Smooth muscle cell of bladder (primary cell): ENCODE data around the gene SLC38A8. TPM values are rescaled to one million over a fixed set of nuclear protein-coding genes. Genes with fewer than 3 reads are reported as not detected.

Experiments used
- total RNA-seq: library from RNA; depleted of rRNA; stranded (reverse); fragments of >200 nt; gene quantifications from 2 replicates; pipeline ENCODE4 v1.2.3, GENCODE V29; 2014

Gene SLC38A8
- total RNA-seq = not detected in 2 replicates

GRCh38 chr16:84042308-84042878 lies at the start of gene SLC38A8:
Gene SLC38A8, minus strand, starts transcription at chr16:84042795. Its CDS starts 638 bp downstream, at chr16:84042157.

GRCh38 chr16:83967838-83968305 lies 74.7 kb downstream of the SLC38A8 start, which contains the start of gene NECAB2:
Gene NECAB2, plus strand, starts transcription at chr16:83968244. Its CDS starts 405 bp downstream, at chr16:83968649.

Other genes starting within 250 kb of the SLC38A8 start
- gene HSBP1, start 234.8 kb downstream of the SLC38A8 start, total RNA-seq = 133 and 153 TPM in 2 replicates
- 3.3 and 4.6 TPM in 2 replicates for gene MLYCD, start 143.7 kb downstream of the SLC38A8 start, total RNA-seq
- gene OSGIN1, start 89.6 kb downstream of the SLC38A8 start, total RNA-seq = 1.7 and 2.5 TPM in 2 replicates
- 0.14 and 0.18 TPM in 2 replicates for gene NECAB2, start 74.6 kb downstream of the SLC38A8 start, total RNA-seq
- gene MBTPS1, start 74.1 kb upstream of the SLC38A8 start, total RNA-seq = 114 and 150 TPM in 2 replicates
- 16.2 and 20.8 TPM in 2 replicates for gene HSDL1, start 102.4 kb upstream of the SLC38A8 start, total RNA-seq
- not detected in 2 replicates for gene DNAAF1, start 102.5 kb upstream of the SLC38A8 start, total RNA-seq
- 9.3 and 10.2 TPM in 2 replicates for gene TAF1C, start 144.3 kb upstream of the SLC38A8 start, total RNA-seq
- not detected in 2 replicates for gene ADAD2, start 148.4 kb upstream of the SLC38A8 start, total RNA-seq
- not detected in 2 replicates for gene KCNG4, start 197.2 kb upstream of the SLC38A8 start, total RNA-seq